Left ventricle myocardium inferior (tissue), 1 donor: ENCODE data around the gene HDAC2. TPM values are rescaled to one million over a fixed set of nuclear protein-coding genes. Genes with fewer than 3 reads are reported as not detected.
A peak's percentile ranks its signal among the peaks of the same experiment; 100 is the strongest.
"Not testable (repeated sequence)": the region's sequence is repeated elsewhere in the genome, so short reads cannot be mapped to it uniquely, and the experiment has no call there.

Experiments
- DNase-seq: peaks from one replicate; pipeline ENCODE4 v3.0.0-alpha.2; 2020
- H3K27ac ChIP-seq: fragments of 200-600 bp; replicated peaks from 2 replicates; pipeline ENCODE4 v1.8.0; 2021
- H3K27me3 ChIP-seq: fragments of 200-600 bp; 2 replicates; pipeline ENCODE4 v1.8.0; 2021; ENCODE audit warnings: low read depth
- H3K36me3 ChIP-seq: fragments of 200-600 bp; 2 replicates; pipeline ENCODE4 v1.8.0; 2021
- H3K4me1 ChIP-seq: fragments of 200-600 bp; 2 replicates; pipeline ENCODE4 v1.8.0; 2021
- H3K4me3 ChIP-seq: fragments of 200-600 bp; 2 replicates; pipeline ENCODE4 v1.8.0; 2021; ENCODE audit warnings: mild to moderate bottlenecking, moderate library complexity
- H3K9me3 ChIP-seq: fragments of 200-600 bp; replicated peaks from 2 replicates; pipeline ENCODE4 v1.8.0; 2021
- CTCF ChIP-seq: fragments of 200-600 bp; IDR thresholded peaks from 2 replicates; pipeline ENCODE4 v1.8.0; 2021; ENCODE audit warnings: antibody characterized with exemption, mild to moderate bottlenecking, borderline replicate concordance
- intact Hi-C: fragments of 100-400 bp; cut with micrococcal nuclease; formaldehyde crosslinking; loops from one replicate; pipeline ENCODE4 v1.11.0; 2022
- long read RNA-seq: library from polyadenylated mRNA; unstranded; transcript quantifications from one replicate; pipeline ENCODE4 v2.0.0, GENCODE V29; 2021
- total RNA-seq: library from RNA; stranded (reverse); fragmentation: NEBNext Ultra II Directional; extraction: Animal tissue kit (Norgen Biotek cat#: 25700); gene quantifications from one replicate; pipeline ENCODE4 v1.2.1, GENCODE V29; 2021
- donor health status: DM: no; HTN: yes; CAD: no; lungs with severe emphysema.

Gene HDAC2
- 44.3 TPM for total RNA-seq
- long read RNA-seq, full-length matches to known transcripts: 87 of 93 reads
- long read RNA-seq, partial matches to known transcripts: 3 of 93 reads
- long read RNA-seq, other reads (novel, unspliced or antisense): 3 of 93 reads

GRCh38 chr6:113970805-113971676, at the start of gene HDAC2:
HDAC2 (minus strand) TSS chr6:113971148; CDS start chr6:113970908, 240 bp downstream.
- no peak for TF ChIP-seq CTCF
- intact Hi-C loops: no loop called here
- Histone ChIP-seq H3K27ac (peak within 1 kb of the TSS; percentile 96), H3K27me3 (no peaks in the 10 kb centered on the region), H3K4me3 (peak within 1 kb of the TSS; percentile 99), H3K36me3 (no peaks in the 10 kb centered on the region), H3K9me3 (no peaks in the 10 kb centered on the region), H3K4me1 (peaks cover 60% of the 10 kb centered on the region)
- peak; percentile 89 for DNase-seq

DNA sequence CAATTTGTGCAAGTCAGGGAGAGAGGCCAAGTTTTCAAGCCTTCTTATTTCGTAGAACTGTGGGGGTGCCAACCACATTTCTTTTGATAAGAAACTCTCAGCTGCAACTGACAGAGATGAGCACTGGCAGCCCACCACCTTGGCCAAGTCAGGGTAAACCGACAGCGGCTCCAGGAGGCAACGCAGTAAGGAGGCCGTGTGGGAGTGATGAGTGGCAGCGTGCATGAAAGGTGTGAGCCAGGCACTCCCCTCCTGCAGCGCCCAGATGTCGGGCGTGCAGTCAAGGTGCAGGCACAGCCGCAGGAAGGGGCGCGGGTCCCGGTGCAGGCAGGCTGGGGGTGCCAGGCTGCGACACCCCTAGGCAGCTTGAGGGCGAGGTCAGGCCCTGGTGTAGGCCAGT, 49.2 kb upstream of the HDAC2 start:
- H3K4me3 ChIP-seq: no peak overlapping the region
- no peaks in the 10 kb centered on the region for H3K9me3 ChIP-seq
- no peaks in the 10 kb centered on the region for H3K27me3 ChIP-seq
- H3K27ac ChIP-seq: no peak overlapping the region
- no peak for TF ChIP-seq CTCF
- no peaks in the 10 kb centered on the region for H3K36me3 ChIP-seq
- no peaks in the 10 kb centered on the region for H3K4me1 ChIP-seq
- intact Hi-C loops: no loop called here
- no peak for DNase-seq

DNA sequence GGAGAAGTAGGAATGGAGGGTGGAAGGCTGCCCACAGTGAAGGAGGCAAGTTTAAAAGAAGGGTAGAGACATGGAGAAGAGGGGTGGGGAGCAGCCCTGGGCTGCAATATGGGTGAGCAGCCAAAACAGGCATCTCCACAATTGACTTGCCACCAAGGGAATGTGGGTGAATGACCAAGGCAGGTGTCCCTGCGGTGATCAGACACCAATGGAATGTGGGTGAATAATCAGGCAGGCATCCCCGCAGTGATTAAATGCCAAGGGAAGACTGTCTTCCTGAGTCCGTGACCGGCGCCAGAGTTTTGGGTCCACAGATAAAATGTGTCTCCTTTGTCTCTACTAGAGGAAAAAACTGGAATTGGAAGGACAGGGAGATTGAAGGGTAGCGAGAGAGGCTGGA, 46.2 kb upstream of the HDAC2 start:
- DNase-seq, H3K36me3 ChIP-seq, H3K27me3 ChIP-seq, H3K9me3 ChIP-seq, H3K4me3 ChIP-seq, intact Hi-C loops, H3K4me1 ChIP-seq, H3K27ac ChIP-seq: not testable (repeated sequence)

GRCh38 chr6:114014106-114014505, 43.2 kb upstream of the HDAC2 start:
- H3K4me1 ChIP-seq, H3K27me3 ChIP-seq, DNase-seq, H3K36me3 ChIP-seq, H3K9me3 ChIP-seq, H3K27ac ChIP-seq, H3K4me3 ChIP-seq, intact Hi-C loops: not testable (repeated sequence)

DNA sequence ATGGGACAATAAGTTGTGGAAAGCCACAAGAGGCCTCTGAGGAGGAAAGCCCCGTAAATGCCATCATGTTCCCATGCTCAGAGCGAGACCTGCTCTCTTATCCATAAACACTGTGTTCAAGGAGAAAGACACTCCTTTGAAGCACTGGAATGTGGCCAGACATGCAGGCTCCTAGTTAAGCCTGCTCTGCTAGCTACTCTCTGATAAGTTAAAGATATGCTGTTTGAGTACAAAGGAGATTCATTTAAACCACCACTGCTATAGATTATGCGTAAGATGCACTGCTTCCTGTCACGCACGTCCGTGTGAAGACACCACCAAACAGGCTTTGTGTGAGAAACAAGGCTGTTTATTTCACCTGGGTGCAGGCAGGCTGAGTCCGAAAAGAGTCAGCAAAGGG, 40.5 kb upstream of the HDAC2 start:
- H3K4me1 ChIP-seq, intact Hi-C loops: not testable (repeated sequence)

GRCh38 chr6:114010540-114010939, 39.6 kb upstream of the HDAC2 start:
- H3K4me1 ChIP-seq: no peaks in the 10 kb centered on the region
- intact Hi-C loops: no loop called here
- no peaks in the 10 kb centered on the region for H3K27me3 ChIP-seq
- TF ChIP-seq CTCF: no peak
- H3K36me3 ChIP-seq: no peaks in the 10 kb centered on the region
- H3K4me3 ChIP-seq: no peak overlapping the region
- no peak overlapping the region for H3K27ac ChIP-seq
- H3K9me3 ChIP-seq: no peaks in the 10 kb centered on the region
- no peak for DNase-seq

More for the DNA sequence above, 40.5 kb upstream of the HDAC2 start:
- not testable (repeated sequence) for H3K4me3 ChIP-seq, H3K36me3 ChIP-seq, H3K27ac ChIP-seq, H3K27me3 ChIP-seq, DNase-seq, H3K9me3 ChIP-seq

GRCh38 chr6:114009192-114009591, 38.2 kb upstream of the HDAC2 start:
- no peaks in the 10 kb centered on the region for H3K4me1 ChIP-seq
- H3K27ac ChIP-seq: no peak overlapping the region
- TF ChIP-seq CTCF: no peak
- H3K36me3 ChIP-seq: no peaks in the 10 kb centered on the region
- intact Hi-C loops: no loop called here
- no peaks in the 10 kb centered on the region for H3K27me3 ChIP-seq
- peaks cover 6% of the 10 kb centered on the region for H3K9me3 ChIP-seq
- H3K4me3 ChIP-seq: no peak overlapping the region
- DNase-seq: no peak
